ENCODE measurements around the gene LSM12.

LSM12 gene

GRCh38 chr17:43987131-43988021, 79.1 kb downstream of the LSM12 start:
- peaks cover 0 to 70% of the 10 kb centered on the region in 2 donors for H3K27me3 ChIP-seq
- H3K9me3 ChIP-seq: no peaks in the 10 kb centered on the region
- no peak for DNase-seq
- no peaks in the 10 kb centered on the region for H3K36me3 ChIP-seq
- TF ChIP-seq, protein P1, sequence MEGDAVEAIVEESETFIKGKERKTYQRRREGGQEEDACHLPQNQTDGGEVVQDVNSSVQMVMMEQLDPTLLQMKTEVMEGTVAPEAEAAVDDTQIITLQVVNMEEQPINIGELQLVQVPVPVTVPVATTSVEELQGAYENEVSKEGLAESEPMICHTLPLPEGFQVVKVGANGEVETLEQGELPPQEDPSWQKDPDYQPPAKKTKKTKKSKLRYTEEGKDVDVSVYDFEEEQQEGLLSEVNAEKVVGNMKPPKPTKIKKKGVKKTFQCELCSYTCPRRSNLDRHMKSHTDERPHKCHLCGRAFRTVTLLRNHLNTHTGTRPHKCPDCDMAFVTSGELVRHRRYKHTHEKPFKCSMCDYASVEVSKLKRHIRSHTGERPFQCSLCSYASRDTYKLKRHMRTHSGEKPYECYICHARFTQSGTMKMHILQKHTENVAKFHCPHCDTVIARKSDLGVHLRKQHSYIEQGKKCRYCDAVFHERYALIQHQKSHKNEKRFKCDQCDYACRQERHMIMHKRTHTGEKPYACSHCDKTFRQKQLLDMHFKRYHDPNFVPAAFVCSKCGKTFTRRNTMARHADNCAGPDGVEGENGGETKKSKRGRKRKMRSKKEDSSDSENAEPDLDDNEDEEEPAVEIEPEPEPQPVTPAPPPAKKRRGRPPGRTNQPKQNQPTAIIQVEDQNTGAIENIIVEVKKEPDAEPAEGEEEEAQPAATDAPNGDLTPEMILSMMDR (IDR thresholded peaks at IDR 0.05): no peak
- intact Hi-C loops (cut with DNase I; ENCODE audit: low total_unique reads): no loop called here
- H3K4me3 ChIP-seq: no peak overlapping the region
- no peak overlapping the region for H3K27ac ChIP-seq
- H3K4me1 ChIP-seq: peaks cover 0 to 11% (median 10%) of the 10 kb centered on the region in 4 donors

- intact Hi-C loops (cut with DNase I; ENCODE audit: low total_unique reads): no loop called here
- Histone ChIP-seq H3K9me3 (no peaks in the 10 kb centered on the region), H3K4me3 (no peak overlapping the region), H3K36me3 (no peaks in the 10 kb centered on the region), H3K27ac (no peak overlapping the region), H3K4me1 (peaks cover 0 to 11% (median 10%) of the 10 kb centered on the region in 4 donors), H3K27me3 (peaks cover 0 to 75% of the 10 kb centered on the region in 2 donors)
- TF ChIP-seq, protein P1 (IDR thresholded peaks at IDR 0.05): no peak
- no peak for DNase-seq
Measured at GRCh38 chr17:43986225-43986981, 80.1 kb downstream of the LSM12 start.

DNA sequence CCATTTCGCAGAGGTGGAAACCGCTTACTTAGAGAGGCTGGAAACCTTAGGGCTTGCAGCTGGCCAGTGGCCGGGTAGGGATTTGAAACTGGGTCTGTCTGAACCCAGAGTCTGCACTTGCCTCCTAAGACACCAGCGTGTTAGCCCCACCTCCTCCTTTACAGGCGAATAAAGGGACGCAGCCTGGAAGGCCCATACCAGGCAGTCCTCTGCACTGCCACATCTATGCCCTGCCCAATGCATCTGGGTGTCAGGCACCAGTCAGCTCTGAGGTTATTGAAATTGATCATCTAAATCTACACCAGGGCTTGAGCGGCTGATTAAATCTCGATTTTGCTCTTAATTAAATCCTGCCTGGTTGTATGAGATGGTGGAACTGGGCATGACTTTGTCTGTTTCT, 82.0 kb downstream of the LSM12 start:
- Histone ChIP-seq H3K27me3 (peaks cover 0 to 72% of the 10 kb centered on the region in 2 donors), H3K4me1 (peaks cover 0 to 11% (median 10%) of the 10 kb centered on the region in 4 donors), H3K9me3 (no peaks in the 10 kb centered on the region), H3K4me3 (no peak overlapping the region), H3K27ac (no peak overlapping the region), H3K36me3 (no peaks in the 10 kb centered on the region)
- intact Hi-C loops (cut with DNase I; ENCODE audit: low total_unique reads): no loop called here
- TF ChIP-seq, protein P1 (IDR thresholded peaks at IDR 0.05): no peak
- DNase-seq: no peak

All from tibial artery (tissue), 4 donors.